ENCODE data around the gene LMAN1L.
A peak's percentile ranks its signal among the peaks of the same experiment; 100 is the strongest.

LMAN1L gene

DNA sequence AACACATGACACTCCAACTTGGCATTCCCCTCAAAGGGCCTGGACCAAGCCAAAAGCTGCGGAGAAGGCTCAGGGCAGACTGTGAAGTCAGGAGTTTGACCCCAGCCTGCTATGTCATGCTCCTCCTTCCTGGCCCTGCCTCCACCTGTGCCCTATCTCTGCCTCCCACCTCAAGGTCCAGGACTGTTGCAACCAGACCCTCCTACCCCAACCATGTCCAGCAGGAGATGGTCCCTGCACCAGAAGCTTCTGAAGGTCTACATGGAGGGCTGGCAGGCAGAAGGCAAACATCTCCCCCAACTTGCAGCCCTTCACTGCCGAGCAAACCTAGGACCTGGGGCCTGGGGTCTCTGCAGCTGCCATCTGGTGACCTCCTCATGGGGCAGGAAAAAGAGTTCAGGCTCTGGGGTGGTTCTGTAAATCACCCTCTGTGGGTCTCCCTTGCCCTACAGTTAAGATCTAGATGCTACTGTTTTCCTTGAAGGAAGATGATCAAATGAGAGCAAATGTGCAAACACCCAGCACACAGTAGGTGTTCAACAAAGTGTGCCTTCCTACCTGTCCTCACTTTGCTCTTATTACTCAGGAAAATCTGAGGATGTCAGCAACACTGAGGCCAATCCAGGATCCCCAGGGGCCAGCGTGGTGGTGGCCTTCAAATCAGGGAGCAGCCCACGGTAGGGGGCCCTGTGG, 42.3 kb upstream of the LMAN1L start:
- no peaks in the 10 kb centered on the region for H3K36me3 ChIP-seq (ENCODE audit: insufficient read depth, insufficient read length, low read length)
- TF ChIP-seq SUZ12 (IDR thresholded peaks at IDR 0.05; ENCODE audit: extremely low read depth, insufficient read depth, insufficient read length) (no peak), YY1 (IDR thresholded peaks at IDR 0.05; ENCODE audit: insufficient read depth, insufficient read length) (no peak), ZNF274 (IDR thresholded peaks at IDR 0.05; ENCODE audit: low read depth, low read length) (no peak)
- H3K9ac ChIP-seq (ENCODE audit: insufficient read length, low read depth) = peak overlapping the region; percentile 51
- DNase-seq (ENCODE audit: low read depth, low spot score) = no peak
- H3K4me1 ChIP-seq (ENCODE audit: insufficient read depth, insufficient read length) = peaks cover 34% of the 10 kb centered on the region
- no peaks in the 10 kb centered on the region for H3K9me3 ChIP-seq (ENCODE audit: insufficient read depth, low read length)
- H3K27me3 ChIP-seq (ENCODE audit: insufficient read depth, insufficient read length) = peaks cover 5% of the 10 kb centered on the region
- no peak overlapping the region for H3K4me3 ChIP-seq (ENCODE audit: insufficient read length, low read depth)

DNA sequence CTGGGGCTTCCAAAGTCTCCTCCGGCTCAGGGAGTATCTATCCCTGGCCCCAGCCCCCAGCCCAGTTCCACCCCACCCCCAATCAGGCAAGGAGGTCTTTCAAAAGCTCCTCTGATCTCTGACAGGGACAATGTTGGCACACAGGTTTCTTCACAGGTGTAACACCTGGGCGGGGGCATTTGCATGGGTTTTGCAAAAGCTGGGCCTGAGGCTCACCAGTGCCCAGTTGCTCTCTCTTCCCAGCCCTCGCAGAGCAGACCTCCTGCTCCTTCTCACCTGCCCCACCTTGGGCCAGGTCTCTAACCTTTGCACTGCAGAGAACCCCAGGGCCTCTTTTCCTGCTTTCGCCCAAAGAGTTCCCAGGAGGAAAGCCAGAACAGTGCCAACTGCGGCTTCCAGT, 39.3 kb upstream of the LMAN1L start:
- Histone ChIP-seq H3K9ac (ENCODE audit: insufficient read length, low read depth) (peak overlapping the region; percentile 16), H3K27me3 (ENCODE audit: insufficient read depth, insufficient read length) (peaks cover 5% of the 10 kb centered on the region), H3K4me3 (ENCODE audit: insufficient read length, low read depth) (no peak overlapping the region), H3K4me1 (ENCODE audit: insufficient read depth, insufficient read length) (peaks cover 41% of the 10 kb centered on the region), H3K36me3 (ENCODE audit: insufficient read depth, insufficient read length, low read length) (no peaks in the 10 kb centered on the region), H3K9me3 (ENCODE audit: insufficient read depth, low read length) (no peaks in the 10 kb centered on the region)
- no peak for TF ChIP-seq ZNF274 (IDR thresholded peaks at IDR 0.05; ENCODE audit: low read depth, low read length)
- no peak for TF ChIP-seq YY1 (IDR thresholded peaks at IDR 0.05; ENCODE audit: insufficient read depth, insufficient read length)
- TF ChIP-seq SUZ12 (IDR thresholded peaks at IDR 0.05; ENCODE audit: extremely low read depth, insufficient read depth, insufficient read length) = no peak
- DNase-seq (ENCODE audit: low read depth, low spot score) = no peak

DNA sequence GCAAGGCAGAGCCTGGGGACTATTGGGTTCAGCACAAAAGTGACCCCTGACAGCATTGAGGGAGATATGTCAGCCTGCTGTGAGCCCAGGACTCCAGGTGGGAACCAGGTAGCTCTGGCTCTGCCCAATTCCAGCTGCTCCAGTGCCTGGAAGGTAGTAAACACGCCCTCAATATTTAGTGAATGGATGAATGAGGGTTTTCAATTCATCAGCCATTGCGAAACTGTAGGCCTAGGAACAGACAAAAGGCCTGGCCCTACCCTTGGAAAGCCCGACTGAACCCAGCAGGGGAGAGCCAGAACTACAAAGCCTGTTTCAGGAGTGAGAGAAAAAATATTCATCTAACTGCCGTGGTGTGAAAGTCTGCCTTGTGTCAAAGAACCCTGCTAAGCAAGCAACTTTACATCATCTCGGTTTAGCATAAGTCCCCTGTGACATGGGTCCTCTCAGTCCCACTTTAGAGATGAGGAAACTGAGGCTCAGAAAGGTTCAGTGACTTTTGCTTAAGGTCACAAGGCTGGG, 38.8 kb upstream of the LMAN1L start:
- no peak for DNase-seq (ENCODE audit: low read depth, low spot score)
- TF ChIP-seq ZNF274 (IDR thresholded peaks at IDR 0.05; ENCODE audit: low read depth, low read length) (no peak), YY1 (IDR thresholded peaks at IDR 0.05; ENCODE audit: insufficient read depth, insufficient read length) (no peak), SUZ12 (IDR thresholded peaks at IDR 0.05; ENCODE audit: extremely low read depth, insufficient read depth, insufficient read length) (no peak)
- Histone ChIP-seq H3K4me3 (ENCODE audit: insufficient read length, low read depth) (no peak overlapping the region), H3K36me3 (ENCODE audit: insufficient read depth, insufficient read length, low read length) (no peaks in the 10 kb centered on the region), H3K9ac (ENCODE audit: insufficient read length, low read depth) (peak overlapping the region; percentile 16), H3K9me3 (ENCODE audit: insufficient read depth, low read length) (no peaks in the 10 kb centered on the region), H3K27me3 (ENCODE audit: insufficient read depth, insufficient read length) (peaks cover 5% of the 10 kb centered on the region), H3K4me1 (ENCODE audit: insufficient read depth, insufficient read length) (peaks cover 44% of the 10 kb centered on the region)

DNA sequence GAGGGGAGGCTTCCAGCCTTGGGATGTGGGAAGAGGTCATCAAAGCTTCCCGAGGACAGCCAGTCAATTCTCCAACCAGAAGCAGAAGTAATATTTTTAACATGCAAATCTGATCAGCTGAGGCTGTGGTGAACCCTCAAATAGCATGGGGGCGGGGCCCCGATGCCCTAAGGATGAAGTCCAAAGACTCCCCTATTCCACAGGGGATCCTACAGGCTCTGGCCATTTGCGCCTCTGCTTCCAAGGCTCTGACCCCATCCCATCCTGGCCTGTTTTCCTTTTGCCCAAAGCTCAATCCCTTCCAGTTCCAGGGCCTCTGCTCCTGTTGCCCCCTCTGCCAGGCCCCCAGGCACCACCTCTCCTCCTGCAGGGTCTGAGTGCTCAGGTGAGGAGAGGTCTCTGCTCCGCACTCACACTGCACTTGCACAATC, 37.5 kb upstream of the LMAN1L start:
- H3K36me3 ChIP-seq (ENCODE audit: insufficient read depth, insufficient read length, low read length) = no peaks in the 10 kb centered on the region
- no peak for TF ChIP-seq SUZ12 (IDR thresholded peaks at IDR 0.05; ENCODE audit: extremely low read depth, insufficient read depth, insufficient read length)
- TF ChIP-seq YY1 (IDR thresholded peaks at IDR 0.05; ENCODE audit: insufficient read depth, insufficient read length) = no peak
- TF ChIP-seq ZNF274 (IDR thresholded peaks at IDR 0.05; ENCODE audit: low read depth, low read length) = no peak
- H3K4me1 ChIP-seq (ENCODE audit: insufficient read depth, insufficient read length) = peaks cover 40% of the 10 kb centered on the region
- H3K27me3 ChIP-seq (ENCODE audit: insufficient read depth, insufficient read length) = peaks cover 2% of the 10 kb centered on the region
- H3K4me3 ChIP-seq (ENCODE audit: insufficient read length, low read depth) = no peak overlapping the region
- H3K9ac ChIP-seq (ENCODE audit: insufficient read length, low read depth) = no peak overlapping the region
- no peak for DNase-seq (ENCODE audit: low read depth, low spot score)
- no peaks in the 10 kb centered on the region for H3K9me3 ChIP-seq (ENCODE audit: insufficient read depth, low read length)

GRCh38 chr15:74775894-74776293, 36.7 kb upstream of the LMAN1L start:
- H3K4me3 ChIP-seq (ENCODE audit: insufficient read length, low read depth) = no peak overlapping the region
- H3K4me1 ChIP-seq (ENCODE audit: insufficient read depth, insufficient read length) = peaks cover 38% of the 10 kb centered on the region
- H3K36me3 ChIP-seq (ENCODE audit: insufficient read depth, insufficient read length, low read length) = no peaks in the 10 kb centered on the region
- peaks cover 6% of the 10 kb centered on the region for H3K27me3 ChIP-seq (ENCODE audit: insufficient read depth, insufficient read length)
- TF ChIP-seq SUZ12 (IDR thresholded peaks at IDR 0.05; ENCODE audit: extremely low read depth, insufficient read depth, insufficient read length) = no peak
- no peak for TF ChIP-seq ZNF274 (IDR thresholded peaks at IDR 0.05; ENCODE audit: low read depth, low read length)
- TF ChIP-seq YY1 (IDR thresholded peaks at IDR 0.05; ENCODE audit: insufficient read depth, insufficient read length) = no peak
- H3K9me3 ChIP-seq (ENCODE audit: insufficient read depth, low read length) = no peaks in the 10 kb centered on the region
- H3K9ac ChIP-seq (ENCODE audit: insufficient read length, low read depth) = no peak overlapping the region
- DNase-seq (ENCODE audit: low read depth, low spot score) = no peak

GRCh38 chr15:74776821-74777768, 35.5 kb upstream of the LMAN1L start:
- Histone ChIP-seq H3K9me3 (ENCODE audit: insufficient read depth, low read length) (no peaks in the 10 kb centered on the region), H3K27me3 (ENCODE audit: insufficient read depth, insufficient read length) (peaks cover 10% of the 10 kb centered on the region), H3K9ac (ENCODE audit: insufficient read length, low read depth) (peak overlapping the region; percentile 18), H3K36me3 (ENCODE audit: insufficient read depth, insufficient read length, low read length) (no peaks in the 10 kb centered on the region), H3K4me3 (ENCODE audit: insufficient read length, low read depth) (no peak overlapping the region), H3K4me1 (ENCODE audit: insufficient read depth, insufficient read length) (peaks cover 35% of the 10 kb centered on the region)
- TF ChIP-seq ZNF274 (IDR thresholded peaks at IDR 0.05; ENCODE audit: low read depth, low read length) (no peak), YY1 (IDR thresholded peaks at IDR 0.05; ENCODE audit: insufficient read depth, insufficient read length) (no peak), SUZ12 (IDR thresholded peaks at IDR 0.05; ENCODE audit: extremely low read depth, insufficient read depth, insufficient read length) (no peak)
- no peak for DNase-seq (ENCODE audit: low read depth, low spot score)

All from NT2/D1 (cell line).